Measurements from ENCODE around the gene RUNX1. TPM values are rescaled to one million over a fixed set of nuclear protein-coding genes. Genes with fewer than 3 reads are reported as not detected.

The RUNX1 gene
- total RNA-seq, 4 donors from 2014 or later: 16.2 to 34.6 (median 26.4) TPM

DNA sequence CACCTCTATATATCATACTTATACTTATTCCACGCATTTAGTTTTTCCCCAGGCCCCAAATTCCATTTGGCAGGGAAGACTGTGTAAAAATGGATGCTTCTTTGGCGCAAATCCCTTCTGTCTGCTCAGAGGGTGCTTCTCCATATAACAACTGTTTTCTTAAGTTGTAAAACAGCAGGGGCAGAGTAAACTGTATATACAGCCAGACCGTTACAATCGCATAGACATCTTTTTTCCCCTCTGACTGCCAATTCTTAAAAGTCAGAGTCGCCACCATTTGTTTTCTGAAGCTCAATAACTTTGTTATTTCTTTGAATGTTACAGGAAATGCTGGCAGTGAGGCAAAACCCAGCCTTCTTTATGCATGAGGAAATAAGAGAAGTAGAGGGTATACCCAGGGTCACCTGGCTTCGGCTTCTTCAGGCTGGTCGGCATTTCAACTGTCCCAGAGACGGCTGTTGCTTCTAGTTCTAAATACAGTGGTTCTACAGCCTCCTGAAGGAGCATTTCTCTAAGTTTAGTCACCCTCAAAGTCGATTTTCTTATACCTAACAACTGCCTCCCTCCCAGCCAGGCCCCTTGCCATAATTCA, 191.9 kb downstream of the RUNX1 start:
- TF ChIP-seq CTCF (IDR thresholded peaks at IDR 0.05; ENCODE audit: low read depth): no peak

DNA sequence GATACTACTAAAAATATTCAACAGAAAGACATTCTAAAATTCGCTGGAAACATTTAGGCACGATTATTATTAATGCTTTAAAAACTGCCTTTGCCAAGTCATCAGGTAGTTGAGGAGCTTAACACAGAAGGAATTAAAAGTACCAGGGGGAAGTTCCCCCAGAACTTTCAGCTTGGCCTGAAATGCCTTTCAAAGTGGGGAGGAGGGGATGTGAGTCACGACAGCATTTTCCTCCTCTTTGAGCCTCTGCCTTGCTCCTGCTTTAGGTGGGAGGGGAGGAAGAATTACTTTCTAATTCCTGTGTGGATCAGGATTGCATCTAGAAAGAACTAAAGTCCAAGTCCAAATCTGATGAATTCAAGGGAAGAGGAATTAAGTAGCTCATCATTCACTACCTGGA, 196.7 kb downstream of the RUNX1 start:
- TF ChIP-seq CTCF (IDR thresholded peaks at IDR 0.05; ENCODE audit: low read depth): no peak

- TF ChIP-seq CTCF (IDR thresholded peaks at IDR 0.05; ENCODE audit: low read depth): no peak
Observed at GRCh38 chr21:34850166-34850690, 198.9 kb downstream of the RUNX1 start.

DNA sequence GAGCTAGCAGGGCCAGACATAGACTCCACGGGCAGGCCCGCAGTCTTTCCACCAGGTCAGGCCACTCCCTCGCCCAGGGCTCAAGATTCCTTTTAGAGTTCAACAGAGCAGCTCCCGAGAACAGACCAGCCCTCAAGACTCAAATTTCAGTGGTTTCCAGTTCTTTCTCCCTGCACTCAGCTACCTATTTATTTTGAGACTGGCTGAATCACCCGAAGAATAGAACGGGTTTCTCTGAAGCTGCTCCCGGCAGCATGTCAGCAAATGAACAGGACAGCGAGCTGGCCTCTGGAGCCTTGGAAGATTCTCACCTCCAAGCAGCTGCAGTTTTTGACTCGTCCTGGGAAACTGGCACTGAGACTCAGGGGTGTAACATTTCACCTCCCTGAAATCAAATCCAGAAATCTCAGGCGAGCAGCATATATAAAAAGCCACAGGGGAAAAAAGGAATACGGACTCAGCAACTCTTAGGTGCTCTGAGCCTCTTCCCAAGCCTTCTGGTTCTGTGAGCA, 202.4 kb downstream of the RUNX1 start:
- TF ChIP-seq CTCF (IDR thresholded peaks at IDR 0.05; ENCODE audit: low read depth): no peak

DNA sequence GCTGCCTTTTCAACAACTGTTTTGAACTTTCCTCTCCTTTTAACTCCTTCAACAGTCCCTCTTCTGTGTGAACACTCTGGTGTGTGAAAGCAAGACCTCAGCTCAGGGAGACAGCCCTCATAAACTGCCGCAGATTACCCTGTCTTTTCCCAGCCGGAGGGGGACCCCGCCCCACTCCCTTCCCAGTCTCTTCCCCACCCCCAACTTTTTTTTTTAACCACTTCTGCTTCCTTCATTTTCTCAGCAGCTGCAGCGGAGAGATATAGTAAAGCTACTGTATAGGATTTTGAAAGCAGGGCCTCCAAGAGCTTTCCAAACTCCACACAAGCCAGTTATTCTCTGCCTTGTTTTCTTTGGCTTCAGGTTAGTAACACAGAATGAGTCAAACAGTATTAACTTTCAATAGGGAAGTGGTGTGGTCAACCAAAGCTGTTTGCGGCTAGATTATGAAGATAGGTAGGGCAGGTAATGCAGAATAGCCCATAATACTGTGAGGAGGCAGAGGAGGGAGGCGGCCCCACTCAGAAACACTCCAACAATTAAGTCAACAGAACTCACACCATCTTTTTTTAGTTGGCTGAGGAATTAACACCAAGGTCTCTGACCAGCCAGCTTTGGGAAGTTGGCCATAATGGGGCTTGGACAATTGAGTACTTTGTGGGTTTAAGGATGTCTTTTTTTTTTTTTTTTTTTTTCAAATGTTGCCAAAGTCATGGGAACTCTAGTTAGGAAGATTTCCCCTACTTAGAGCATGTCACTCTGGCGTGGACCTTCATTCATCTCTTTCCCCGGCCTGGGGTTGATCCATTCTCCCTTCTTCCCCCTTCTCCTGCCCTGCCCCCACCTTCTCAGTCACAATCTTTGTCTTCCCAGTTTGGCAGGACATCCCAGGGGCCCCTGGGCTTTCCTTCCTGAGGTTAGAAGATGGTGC, 203.3 kb downstream of the RUNX1 start:
- no peak for TF ChIP-seq CTCF (IDR thresholded peaks at IDR 0.05; ENCODE audit: low read depth)

- no peak for TF ChIP-seq CTCF (IDR thresholded peaks at IDR 0.05; ENCODE audit: low read depth)
Observed at GRCh38 chr21:34844924-34845238, 204.2 kb downstream of the RUNX1 start.

Measured in subcutaneous adipose tissue (tissue), 4 donors.